Motor neuron (in vitro differentiated cells): ENCODE measurements around the gene LOC128125822.
A peak's percentile ranks its signal among the peaks of the same experiment; 100 is the strongest.

Experiments used
- ATAC-seq, 8 experiments: fragments of 200-7000 bp; cut with Tn5 transposase; replicated peaks in 6 of 8; 2 replicates each; pipeline ENCODE4 v1.8.0; 2021; ENCODE audit warnings: mild to moderate bottlenecking in 8 of 8, moderate library complexity in 8 of 8
- H3K27ac ChIP-seq, 2 donors: fragments of 250-450 bp; sonication (Bioruptor Pico); 2 replicates each; pipeline ENCODE4 v1.9.0; 2021; ENCODE audit warnings: antibody characterized with exemption in 2 of 2, mild to moderate bottlenecking in 2 of 2, moderate library complexity in 1 of 2
- H3K4me1 ChIP-seq, 2 donors: fragments of 250-450 bp; sonication (Bioruptor Pico); replicated peaks in 1 of 2; 2 replicates each; pipeline ENCODE4 v1.6.1; 2021; ENCODE audit warnings: antibody characterized with exemption in 2 of 2, mild to moderate bottlenecking in 2 of 2, moderate library complexity in 1 of 2
- H3K4me3 ChIP-seq, 5 donors: fragments of 250-450 bp; sonication (Bioruptor Pico); 2 replicates each; pipeline ENCODE4 v1.9.0; 2021; ENCODE audit warnings: antibody characterized with exemption in 5 of 5, mild to moderate bottlenecking in 5 of 5, moderate library complexity in 4 of 5
- WGBS, 10 experiments: fragments of 450-650 bp; shearing (Covaris generic); methylation state at CpG; one replicate each; pipeline ENCODE4 v1.0.0; 2022; 5-methylcytosine and 5-hydroxymethylcytosine counted together
- in situ Hi-C, 9 experiments: fragments of 400-800 bp; cut with MboI; loops; one replicate each; pipeline ENCODE4 v1.15.0; 2021; ENCODE audit warnings: low sequenced_read_pairs in 9 of 9, low pct_unique_long_range_greater_than_20kb in 2 of 9; ENCODE audit not compliant: unreplicated experiment in 9 of 9

The LOC128125822 gene

GRCh38 chr6:63563235-63563634 lies 9.0 kb upstream of the LOC128125822 start:
- WGBS, 10 experiments, result 88 to 100% (median 100%) methylated on average over 1 of the region's 1 CpG; no CpG with 5 or more reads in 3 of the 10 experiments
- in situ Hi-C loops, result loop anchor here in 1 of 9 experiments (25.0 kb wide), 1 partner anchor 176 kb away; no protein-coding TSS in a partner anchor
- Histone ChIP-seq H3K4me3 (no peak overlapping the region), H3K27ac (no peak overlapping the region), H3K4me1 (peaks cover 0 to 6% of the 10 kb centered on the region in 2 donors)
- no peak for ATAC-seq

- in situ Hi-C loops, result loop anchor here in 1 of 9 experiments (25.0 kb wide), 1 partner anchor 178 kb away; no protein-coding TSS in a partner anchor
- ATAC-seq, result no peak
- Histone ChIP-seq H3K27ac (no peak overlapping the region), H3K4me1 (peaks cover 0 to 6% of the 10 kb centered on the region in 2 donors), H3K4me3 (no peak overlapping the region)
- WGBS, 10 experiments, result 40 to 94% (median 86%) methylated on average over 2 to 4 of the region's 4 CpGs
Measured at GRCh38 chr6:63565058-63565726, 7.1 kb upstream of the LOC128125822 start.

- no peak for ATAC-seq
- in situ Hi-C loops, result loop anchor here in 1 of 9 experiments (25.0 kb wide), 1 partner anchor 179 kb away; no protein-coding TSS in a partner anchor
- Histone ChIP-seq H3K27ac (no peak overlapping the region), H3K4me3 (no peak overlapping the region), H3K4me1 (peaks cover 1 to 11% of the 10 kb centered on the region in 2 donors)
- 17 to 80% (median 69%) methylated on average over 1 to 4 of the region's 4 CpGs; no CpG with 5 or more reads in 2 of the 10 experiments for WGBS, 10 experiments
Measured at GRCh38 chr6:63565727-63566596, 6.3 kb upstream of the LOC128125822 start.

GRCh38 chr6:63567966-63568365 lies 4.3 kb upstream of the LOC128125822 start:
- H3K4me1 ChIP-seq, result peaks cover 9 to 16% of the 10 kb centered on the region in 2 donors
- ATAC-seq, result no peak

GRCh38 chr6:63571361-63572043 lies 778 bp upstream of the LOC128125822 start:
- peak overlapping the region; percentile 77 to 96 (median 89) for H3K4me3 ChIP-seq
- peak in 2 of 8 experiments; percentile 5 for ATAC-seq
- H3K4me1 ChIP-seq, result peaks cover 11 to 27% of the 10 kb centered on the region in 2 donors
- WGBS, 10 experiments, result 8 to 83% (median 25%) methylated on average over 3 to 14 of the region's 20 CpGs
- in situ Hi-C loops, result loop anchor here in 1 of 9 experiments (25.0 kb wide), 1 partner anchor 184 kb away; no protein-coding TSS in a partner anchor
- H3K27ac ChIP-seq, result peak overlapping the region; percentile 83

More at GRCh38 chr6:63567966-63568365, 4.3 kb upstream of the LOC128125822 start:
- WGBS, 10 experiments, result 83 to 100% (median 100%) methylated on average over 1 of the region's 1 CpG; no CpG with 5 or more reads in 6 of the 10 experiments
- Histone ChIP-seq H3K27ac (no peak overlapping the region), H3K4me3 (no peak overlapping the region)
- in situ Hi-C loops, result loop anchor here in 1 of 9 experiments (25.0 kb wide), 1 partner anchor 181 kb away; no protein-coding TSS in a partner anchor

- Histone ChIP-seq H3K27ac (peak overlapping the region; percentile 94 to 96), H3K4me1 (peaks cover 12 to 29% of the 10 kb centered on the region in 2 donors), H3K4me3 (peak overlapping the region; percentile 77 to 96 (median 89))
- peak; percentile 0 to 15 (median 4) for ATAC-seq
- in situ Hi-C loops, result loop anchor here in 1 of 9 experiments (25.0 kb wide), 1 partner anchor 185 kb away; no protein-coding TSS in a partner anchor
- no CpG with 5 or more reads among the region's 42 CpGs for WGBS, 10 experiments
Measured at GRCh38 chr6:63572747-63573075, 431 bp downstream of the LOC128125822 start.

- 0 to 40% (median 0%) methylated on average over 1 to 6 of the region's 86 CpGs; no CpG with 5 or more reads in 5 of the 10 experiments for WGBS, 10 experiments
- ATAC-seq, result peak; percentile 4 to 33 (median 20)
- peak overlapping the region; percentile 94 to 96 for H3K27ac ChIP-seq
- H3K4me1 ChIP-seq, result peaks cover 12 to 29% of the 10 kb centered on the region in 2 donors
- in situ Hi-C loops, result loop anchor here in 1 of 9 experiments (25.0 kb wide), 1 partner anchor 186 kb away; no protein-coding TSS in a partner anchor
- peak overlapping the region; percentile 77 to 96 (median 89) for H3K4me3 ChIP-seq
Measured at GRCh38 chr6:63573076-63573898, 1.0 kb downstream of the LOC128125822 start.

- in situ Hi-C loops, result loop anchor here in 1 of 9 experiments (25.0 kb wide), 1 partner anchor 187 kb away; no protein-coding TSS in a partner anchor
- WGBS, 10 experiments, result 0 to 37% (median 10%) methylated on average over 3 to 10 of the region's 10 CpGs; no CpG with 5 or more reads in 3 of the 10 experiments
- Histone ChIP-seq H3K27ac (peak overlapping the region; percentile 94 to 96), H3K4me3 (peak overlapping the region; percentile 77 to 96 (median 89)), H3K4me1 (peaks cover 12 to 29% of the 10 kb centered on the region in 2 donors)
- ATAC-seq, result peak in 3 of 8 experiments; percentile 1
Measured at GRCh38 chr6:63573899-63574553, 1.7 kb downstream of the LOC128125822 start.

- peaks cover 12 to 29% of the 10 kb centered on the region in 2 donors for H3K4me1 ChIP-seq
- H3K27ac ChIP-seq, result no peak overlapping the region
- ATAC-seq, result no peak
- H3K4me3 ChIP-seq, result peak overlapping the region; percentile 77 to 96 (median 89)
- in situ Hi-C loops, result loop anchor here in 1 of 9 experiments (25.0 kb wide), 1 partner anchor 187 kb away; no protein-coding TSS in a partner anchor
- WGBS, 10 experiments, result 12 to 100% (median 50%) methylated on average over 1 to 2 of the region's 2 CpGs; no CpG with 5 or more reads in 1 of the 10 experiments
Measured at GRCh38 chr6:63574554-63574900, 2.2 kb downstream of the LOC128125822 start.

- H3K27ac ChIP-seq, result no peak overlapping the region
- in situ Hi-C loops, result loop anchor here in 1 of 9 experiments (25.0 kb wide), 1 partner anchor 186 kb away; no protein-coding TSS in a partner anchor
- no peak for ATAC-seq
- H3K4me3 ChIP-seq, result no peak overlapping the region
- peaks cover 8 to 22% of the 10 kb centered on the region in 2 donors for H3K4me1 ChIP-seq
- WGBS, 10 experiments, result 67 to 100% (median 85%) methylated on average over 1 to 3 of the region's 3 CpGs; no CpG with 5 or more reads in 2 of the 10 experiments
Measured at GRCh38 chr6:63576147-63576772, 4.0 kb downstream of the LOC128125822 start.
